Jurkat, Clone E6-1 (cell line): ENCODE measurements around the gene MRPL19.
"Not testable (repeated sequence)": the region's sequence is repeated elsewhere in the genome, so short reads cannot be mapped to it uniquely, and the experiment has no call there.

Source experiments
- DNase-seq: peaks from one replicate; pipeline ENCODE4 v3.0.0-alpha.2; 2011; ENCODE audit warnings: low read depth, low spot score
- H3K4me3 ChIP-seq: 2 replicates; pipeline ENCODE4 v1.5.1; 2011; ENCODE audit warnings: mild to moderate bottlenecking, low read length, control low read depth, moderate library complexity

The MRPL19 gene

DNA sequence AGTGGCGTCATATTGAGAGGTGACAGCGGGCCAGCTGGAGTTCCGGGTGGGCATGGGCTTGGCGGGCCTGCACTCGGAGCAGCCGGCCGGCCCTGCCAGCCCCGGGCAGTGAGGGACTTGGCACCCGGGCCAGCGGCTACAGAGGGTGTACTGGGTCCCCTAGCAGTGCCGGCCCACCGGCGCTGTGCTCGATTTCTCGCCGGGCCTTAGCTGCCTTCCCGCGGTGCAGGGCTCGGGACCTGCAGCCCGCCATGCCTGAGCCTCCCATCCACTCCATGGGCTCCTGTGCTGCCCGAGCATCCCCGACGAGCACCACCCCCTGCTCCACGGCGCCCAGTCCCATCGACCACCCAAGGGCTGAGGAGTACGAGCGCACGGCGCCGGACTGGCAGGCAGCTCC, 65.0 kb downstream of the MRPL19 start:
- DNase-seq, result not testable (repeated sequence)
- H3K4me3 ChIP-seq, result peak overlapping the region; percentile 82

DNA sequence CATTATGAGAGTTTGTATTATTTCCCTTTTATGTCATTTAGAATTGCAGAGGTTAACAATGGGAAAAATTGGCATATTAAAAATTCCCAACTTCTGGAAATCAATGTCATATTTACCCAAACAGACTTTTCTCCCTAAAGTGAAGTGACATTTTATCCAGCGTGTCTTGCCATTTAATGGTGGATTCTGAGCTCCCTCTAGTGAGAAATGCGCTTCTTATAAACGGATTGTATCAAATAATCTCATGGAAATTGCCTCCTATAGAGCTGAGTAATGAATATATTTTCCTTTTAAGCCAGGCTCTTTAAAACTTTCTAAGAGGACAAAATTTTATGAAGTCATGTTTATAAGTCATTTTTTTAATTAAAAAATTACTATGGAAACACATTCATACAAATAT, 69.8 kb downstream of the MRPL19 start:
- no peak for DNase-seq
- no peak overlapping the region for H3K4me3 ChIP-seq

DNA sequence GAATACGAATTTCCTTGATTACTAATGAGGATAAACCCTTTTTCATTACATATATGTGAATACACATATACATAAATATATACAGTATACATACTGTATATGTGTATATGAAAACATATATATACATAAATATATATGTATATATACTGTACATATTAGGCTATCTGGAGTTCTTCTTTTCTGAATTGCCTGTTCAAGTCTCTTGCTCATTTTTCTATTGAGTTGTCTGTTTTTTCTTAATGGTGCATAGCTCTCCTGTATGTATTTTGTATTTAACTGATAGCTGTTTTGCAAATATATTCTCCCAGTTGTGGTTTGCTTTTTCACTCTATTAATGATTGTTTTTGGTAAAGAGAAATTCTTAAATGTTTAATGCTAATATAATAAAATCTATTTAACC, 73.0 kb downstream of the MRPL19 start:
- DNase-seq, result no peak

DNA sequence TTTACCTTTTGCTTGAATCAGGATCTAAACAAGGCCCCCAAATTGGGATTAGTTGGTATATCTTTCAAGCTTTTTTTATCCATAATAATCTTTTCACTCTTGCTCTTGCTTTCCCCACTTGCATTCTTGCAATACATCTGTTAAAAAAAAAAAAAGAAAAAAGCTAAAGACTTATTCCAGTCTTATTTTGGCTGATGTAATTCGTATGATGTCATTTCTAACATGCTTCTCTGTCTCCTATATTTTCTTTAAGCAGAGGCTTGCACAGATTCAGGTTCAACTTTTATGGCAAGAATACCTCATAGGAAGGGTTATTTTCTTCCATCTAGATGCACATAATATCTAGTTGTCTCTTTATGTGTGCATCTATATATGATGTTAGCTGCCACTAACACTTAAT, 73.9 kb downstream of the MRPL19 start:
- DNase-seq, result no peak
- no peak overlapping the region for H3K4me3 ChIP-seq

More for the DNA sequence above, 73.0 kb downstream of the MRPL19 start:
- H3K4me3 ChIP-seq, result no peak overlapping the region

DNA sequence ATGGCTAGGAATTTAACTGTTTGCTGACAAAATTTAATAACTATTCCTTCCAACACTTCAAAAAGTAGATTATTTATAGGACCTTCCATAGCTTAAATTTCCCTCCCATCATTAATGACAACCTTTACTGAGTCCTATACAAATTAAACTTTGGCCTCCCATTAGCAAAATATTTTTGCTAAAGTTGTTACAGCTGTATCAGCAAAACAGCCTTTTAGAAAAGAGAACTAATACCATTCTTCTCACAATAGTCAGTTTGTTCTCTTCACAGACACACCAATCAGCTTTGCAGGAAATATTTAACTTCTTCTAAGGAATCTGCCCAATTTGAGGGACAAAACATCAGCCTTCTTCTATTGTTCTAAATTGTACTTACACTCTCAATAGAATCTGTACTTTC, 76.1 kb downstream of the MRPL19 start:
- no peak for DNase-seq
- no peak overlapping the region for H3K4me3 ChIP-seq

DNA sequence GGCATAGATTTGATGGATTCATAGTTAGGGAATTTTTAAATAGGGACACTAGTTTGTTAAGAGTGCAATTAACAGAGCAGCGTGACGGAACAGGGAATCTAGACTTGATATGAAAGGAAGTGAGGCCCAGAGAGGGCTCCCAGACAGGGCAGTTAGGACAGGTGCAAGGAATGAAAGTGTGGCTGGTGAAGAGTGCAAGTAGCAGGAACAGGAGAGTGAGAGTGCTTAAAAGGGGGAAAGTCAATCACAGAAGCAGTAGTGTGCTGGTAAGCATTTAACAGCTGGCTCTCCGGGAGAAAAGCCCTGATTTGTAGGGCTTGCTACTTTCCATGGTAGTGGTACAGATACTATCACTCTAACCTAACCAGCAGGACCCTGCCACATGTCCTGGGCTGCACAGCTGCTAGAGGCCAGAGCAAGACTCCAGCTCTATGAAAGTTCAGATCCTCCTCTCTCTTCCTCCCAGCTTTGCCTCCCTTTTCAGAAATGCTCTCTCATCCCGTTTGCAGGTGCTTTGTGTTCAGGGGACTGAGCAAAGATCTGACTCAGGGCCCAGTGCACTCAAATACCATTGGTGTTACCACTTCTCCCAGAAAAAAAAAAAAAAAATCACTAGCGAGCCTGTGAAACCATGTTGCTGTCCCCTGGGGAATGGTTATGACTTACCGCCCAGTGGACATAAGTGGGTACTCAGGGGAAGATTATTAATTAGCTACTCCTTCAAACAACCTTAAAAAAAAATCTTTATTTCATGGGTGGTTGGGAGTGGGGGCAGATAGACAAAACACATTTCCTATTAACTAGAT, 82.2 kb downstream of the MRPL19 start:
- no peak for DNase-seq
- H3K4me3 ChIP-seq, result no peak overlapping the region

DNA sequence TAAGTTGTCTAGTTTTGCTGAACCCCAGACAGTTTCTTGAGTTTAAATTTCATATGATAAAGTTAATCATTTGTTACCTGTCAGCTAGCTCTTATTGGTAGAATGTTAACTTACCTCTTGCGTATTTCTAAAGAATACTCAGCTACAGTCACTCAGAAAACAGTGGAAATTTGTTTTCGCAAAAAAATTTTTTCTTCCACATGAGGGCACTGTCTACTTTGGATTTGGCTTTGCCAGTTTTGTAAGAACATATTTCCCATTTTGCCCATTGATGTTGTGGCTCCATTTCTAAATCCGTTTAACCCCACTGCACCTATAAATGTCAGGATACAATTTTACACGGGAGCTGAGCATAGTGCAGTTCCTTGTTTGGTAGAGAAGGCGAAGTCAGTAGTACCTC, 83.3 kb downstream of the MRPL19 start:
- DNase-seq, result no peak
- H3K4me3 ChIP-seq, result no peak overlapping the region

DNA sequence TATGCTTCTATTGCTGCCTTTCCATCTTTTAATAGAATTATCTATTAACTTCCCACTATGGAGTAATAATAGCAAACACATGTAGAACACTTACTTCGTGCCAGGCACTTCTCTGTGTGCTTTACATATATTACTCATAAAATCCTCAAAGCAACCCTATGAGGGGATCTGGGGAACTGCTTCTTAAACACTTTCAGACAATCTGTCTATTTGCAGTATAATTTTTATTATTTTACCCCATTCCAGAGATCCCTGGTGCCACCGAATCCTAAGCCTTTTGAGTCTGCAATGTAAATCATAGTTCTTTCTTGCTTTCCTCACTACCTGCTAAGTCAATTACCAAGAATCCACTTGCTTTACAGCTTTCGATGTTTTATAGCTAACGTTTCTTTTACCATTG, 89.7 kb downstream of the MRPL19 start:
- H3K4me3 ChIP-seq, result no peak overlapping the region
- no peak for DNase-seq

DNA sequence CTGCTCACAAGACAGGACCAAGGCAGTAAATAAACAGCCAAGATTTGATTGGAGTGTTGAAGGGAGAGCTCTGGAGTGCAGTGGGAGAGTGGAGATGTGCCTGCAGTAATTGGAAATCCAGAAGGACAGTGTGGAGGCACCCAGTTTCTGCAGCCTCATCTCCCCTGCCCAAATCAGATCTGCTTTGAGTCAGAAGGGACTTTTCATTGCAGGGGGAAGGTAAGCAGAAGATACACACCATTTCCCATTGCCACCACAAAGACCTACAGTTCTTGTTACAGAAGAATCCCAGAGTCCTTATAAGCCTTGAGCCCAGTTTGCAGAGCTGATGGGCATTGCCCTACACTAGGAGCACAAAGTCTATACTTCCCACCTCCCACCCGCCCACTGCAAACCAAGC, 91.4 kb downstream of the MRPL19 start:
- H3K4me3 ChIP-seq, result no peak overlapping the region
- DNase-seq, result no peak
